PC-9 (cell line): ENCODE results near the gene DEAF1.

Experiments
- EZH2 ChIP-seq: fragments of 200-600 bp; sonication (generic); IDR thresholded peaks from 2 replicates; pipeline ENCODE4 v1.8.0; 2017; ENCODE audit warnings: antibody characterized with exemption, low read depth
- TF ChIP-seq, protein P1 (sequence below): fragments of 200-600 bp; sonication (generic); conservative IDR thresholded peaks from 2 replicates; pipeline ENCODE4 v1.6.1; 2017; ENCODE audit warnings: mixed run types, antibody characterized with exemption, mild to moderate bottlenecking, moderate library complexity

DNA sequence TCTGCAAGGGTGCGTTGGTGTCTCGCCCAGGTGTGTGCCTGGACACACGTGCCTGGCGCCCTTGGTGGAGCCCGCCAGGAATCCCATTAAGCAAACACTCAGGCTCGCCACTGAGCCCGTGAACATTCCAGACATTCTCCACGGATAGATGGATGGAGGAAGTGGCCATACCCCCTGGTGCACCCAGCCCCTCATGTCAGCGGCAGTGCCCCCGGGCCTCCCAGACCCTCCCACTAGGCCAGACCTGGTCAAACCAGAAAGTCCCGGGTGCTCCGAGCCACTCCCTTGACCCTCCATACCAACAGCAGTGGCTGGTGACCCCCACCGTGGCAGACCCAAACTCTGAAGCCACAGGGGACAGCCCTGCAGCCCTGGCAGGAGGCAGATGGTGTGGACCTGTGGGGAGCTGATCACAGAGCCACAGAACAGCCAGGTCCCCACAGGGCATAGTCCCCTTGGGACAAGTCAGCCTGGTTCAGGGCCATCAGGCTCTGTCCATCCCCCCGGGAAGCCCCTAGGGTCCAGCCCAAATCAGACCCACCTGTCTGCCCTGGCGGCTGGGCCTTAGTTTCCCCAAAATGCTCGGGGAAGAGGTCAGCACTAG, 12.9 kb upstream of the DEAF1 start:
- TF ChIP-seq, protein P1, sequence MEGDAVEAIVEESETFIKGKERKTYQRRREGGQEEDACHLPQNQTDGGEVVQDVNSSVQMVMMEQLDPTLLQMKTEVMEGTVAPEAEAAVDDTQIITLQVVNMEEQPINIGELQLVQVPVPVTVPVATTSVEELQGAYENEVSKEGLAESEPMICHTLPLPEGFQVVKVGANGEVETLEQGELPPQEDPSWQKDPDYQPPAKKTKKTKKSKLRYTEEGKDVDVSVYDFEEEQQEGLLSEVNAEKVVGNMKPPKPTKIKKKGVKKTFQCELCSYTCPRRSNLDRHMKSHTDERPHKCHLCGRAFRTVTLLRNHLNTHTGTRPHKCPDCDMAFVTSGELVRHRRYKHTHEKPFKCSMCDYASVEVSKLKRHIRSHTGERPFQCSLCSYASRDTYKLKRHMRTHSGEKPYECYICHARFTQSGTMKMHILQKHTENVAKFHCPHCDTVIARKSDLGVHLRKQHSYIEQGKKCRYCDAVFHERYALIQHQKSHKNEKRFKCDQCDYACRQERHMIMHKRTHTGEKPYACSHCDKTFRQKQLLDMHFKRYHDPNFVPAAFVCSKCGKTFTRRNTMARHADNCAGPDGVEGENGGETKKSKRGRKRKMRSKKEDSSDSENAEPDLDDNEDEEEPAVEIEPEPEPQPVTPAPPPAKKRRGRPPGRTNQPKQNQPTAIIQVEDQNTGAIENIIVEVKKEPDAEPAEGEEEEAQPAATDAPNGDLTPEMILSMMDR: no peak
- TF ChIP-seq EZH2: no peak
